Fibroblast of mammary gland (primary cell): ENCODE data around the gene MAN1A2.

Experiments used
- DNase-seq: peaks from one replicate; pipeline ENCODE4 v3.0.0-alpha.2; 2010; ENCODE audit warnings: low read depth
- H3K4me3 ChIP-seq: 2 replicates; pipeline ENCODE4 v1.5.1; 2011; ENCODE audit warnings: low read depth, mild to moderate bottlenecking, low read length, moderate library complexity; ENCODE audit not compliant: control insufficient read depth
- CTCF ChIP-seq: conservative IDR thresholded peaks from 2 replicates; pipeline ENCODE4 v1.5.1; 2011; ENCODE audit warnings: low read depth, low read length, inconsistent platforms; ENCODE audit not compliant: control insufficient read depth, insufficient read depth

The MAN1A2 gene

GRCh38 chr1:117425050-117425734 lies 57.9 kb downstream of the MAN1A2 start:
- TF ChIP-seq CTCF, result no peak
- H3K4me3 ChIP-seq, result no peak overlapping the region
- DNase-seq, result no peak

DNA sequence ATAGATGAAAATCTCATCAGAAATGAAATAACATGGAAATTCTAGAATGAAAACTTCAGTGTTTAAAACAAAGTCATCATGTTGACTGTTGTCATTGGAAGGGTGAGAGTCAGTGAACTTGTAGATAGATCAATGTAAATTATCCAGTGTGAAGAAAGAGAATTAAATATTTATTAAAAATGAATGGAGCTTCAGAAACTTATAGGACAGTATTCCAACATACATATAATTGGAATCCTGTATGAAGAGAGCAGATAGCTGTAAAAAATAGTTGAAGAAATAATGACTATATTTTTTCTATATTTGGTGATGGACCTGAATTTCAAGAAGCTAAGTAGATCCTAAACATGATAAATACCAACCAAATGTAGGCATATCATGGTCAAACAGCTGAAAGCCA lies 60.0 kb downstream of the MAN1A2 start:
- DNase-seq, result no peak
- TF ChIP-seq CTCF, result no peak
- no peak overlapping the region for H3K4me3 ChIP-seq

DNA sequence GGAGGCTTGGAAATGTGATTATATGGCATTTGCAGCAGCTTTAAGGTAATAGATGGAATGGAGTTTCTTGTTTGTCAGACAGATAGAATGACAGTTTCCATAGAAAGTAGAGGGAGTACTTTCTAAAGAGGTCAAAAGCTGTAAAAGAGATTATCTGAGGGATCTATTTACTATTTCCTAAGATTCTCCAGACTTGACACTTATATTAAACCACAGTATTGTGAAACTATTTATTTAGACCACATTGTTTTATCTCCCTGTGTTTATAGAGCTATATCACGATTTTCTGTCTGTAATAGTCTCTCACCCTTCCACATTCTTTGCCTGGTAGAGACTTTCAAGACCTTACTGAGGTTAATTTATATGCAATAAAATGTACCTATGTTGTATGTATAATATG lies 66.7 kb downstream of the MAN1A2 start:
- no peak for TF ChIP-seq CTCF
- no peak for DNase-seq

DNA sequence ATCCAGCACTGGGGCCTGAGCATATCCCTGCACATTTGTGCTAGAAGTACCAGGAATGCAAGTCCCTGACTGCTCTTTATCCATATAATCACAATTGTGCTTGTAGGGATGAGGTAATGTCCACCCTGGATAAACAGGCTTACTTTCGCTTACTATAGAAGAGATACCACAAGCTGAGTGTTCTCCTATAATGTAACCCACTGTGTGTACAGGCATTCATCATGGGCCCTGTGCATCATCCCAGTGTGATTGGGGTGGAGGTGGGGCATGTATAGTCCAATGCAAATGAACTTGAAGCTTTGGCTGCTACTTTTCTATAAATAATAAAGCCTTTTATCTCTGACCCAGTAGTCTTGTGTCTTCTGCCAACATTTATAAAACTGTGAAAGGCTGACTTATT lies 69.3 kb downstream of the MAN1A2 start:
- DNase-seq, result peak; percentile 13
- no peak for TF ChIP-seq CTCF
- no peak overlapping the region for H3K4me3 ChIP-seq

More for the DNA sequence above, 66.7 kb downstream of the MAN1A2 start:
- no peak overlapping the region for H3K4me3 ChIP-seq

GRCh38 chr1:117447661-117448060 lies 80.4 kb downstream of the MAN1A2 start:
- H3K4me3 ChIP-seq, result no peak overlapping the region
- peak; percentile 5 for DNase-seq
- TF ChIP-seq CTCF, result no peak

GRCh38 chr1:117452216-117452615 lies 85.0 kb downstream of the MAN1A2 start:
- DNase-seq, result no peak

More at GRCh38 chr1:117452216-117452615, 85.0 kb downstream of the MAN1A2 start:
- no peak for TF ChIP-seq CTCF
- H3K4me3 ChIP-seq, result no peak overlapping the region
